Ascending aorta (tissue), 2 donors: ENCODE measurements around the gene EGR4. TPM values are rescaled to one million over a fixed set of nuclear protein-coding genes. Genes with fewer than 3 reads are reported as not detected.

ENCODE experiments used
- DNase-seq, 2 donors: peaks; one replicate each; pipeline ENCODE4 v3.0.0-alpha.2; 2019; ENCODE audit warnings: low spot score in 2 of 2
- H3K27ac ChIP-seq, 2 donors: fragments of 200-600 bp; sonication (generic); one replicate each; pipeline ENCODE4 v1.5.1; 2016 to 2017; ENCODE audit warnings: mild to moderate bottlenecking in 1 of 2
- H3K27me3 ChIP-seq: fragments of 200-600 bp; sonication (generic); one replicate; pipeline ENCODE4 v1.5.1; 2017
- H3K36me3 ChIP-seq, 2 donors: fragments of 200-600 bp; sonication (generic); one replicate each; pipeline ENCODE4 v1.5.1; 2016
- H3K4me1 ChIP-seq, 2 donors: fragments of 200-600 bp; sonication (generic); one replicate each; pipeline ENCODE4 v1.5.1; 2016 to 2017; ENCODE audit warnings: mild to moderate bottlenecking in 1 of 2
- H3K4me3 ChIP-seq, 2 donors: fragments of 200-600 bp; sonication (generic); one replicate each; pipeline ENCODE4 v1.5.1; 2016 to 2017; ENCODE audit warnings: mild to moderate bottlenecking in 1 of 2
- H3K9me3 ChIP-seq, 2 donors: fragments of 200-600 bp; sonication (generic); one replicate each; pipeline ENCODE4 v1.5.1; 2016
- intact Hi-C: fragments of 100-400 bp; cut with DNase I; formaldehyde crosslinking; loops from one replicate; pipeline ENCODE4 v1.15.1; 2023
- total RNA-seq: library from RNA; depleted of rRNA; stranded (reverse); fragments of >200 nt; gene quantifications from one replicate; pipeline ENCODE4 v1.1.0, GENCODE V29; 2016
- TF ChIP-seq, protein P1 (sequence below), 3 experiments: fragments of 200-600 bp in 2 of 3; fragments of 450-650 bp in 1 of 3; sonication (generic) in 2 of 3; IDR thresholded peaks; one replicate each; pipeline ENCODE4 v1.5.1; 2016 to 2019; ENCODE audit warnings: antibody characterized with exemption in 3 of 3, mild to moderate bottlenecking in 1 of 3, moderate library complexity in 1 of 3

The EGR4 gene
- total RNA-seq, 1 donor from 2014 or later, result not detected

DNA sequence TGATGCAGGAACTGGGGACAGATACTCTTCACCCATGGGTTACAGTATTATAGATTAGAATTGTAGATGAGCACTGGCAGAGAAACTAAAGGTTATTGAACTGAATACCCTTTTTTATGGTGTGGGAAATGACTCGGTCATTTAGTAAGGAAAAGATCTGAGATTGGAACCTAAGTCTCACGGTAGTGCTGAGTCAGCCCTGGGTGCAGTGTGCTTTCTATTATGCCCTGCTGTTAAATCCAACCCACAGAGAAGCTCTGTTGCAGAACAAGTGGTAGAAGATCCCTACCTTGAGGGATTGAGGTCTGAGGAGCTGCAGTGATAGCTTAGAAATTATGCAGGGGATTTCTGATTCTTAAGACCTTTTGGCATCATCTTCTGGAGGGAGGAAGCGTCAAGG is 46.5 kb downstream of the EGR4 start:
- no peaks in the 10 kb centered on the region for H3K4me1 ChIP-seq
- intact Hi-C loops, result no loop called here
- DNase-seq, result no peak
- peaks cover 89 to 94% of the 10 kb centered on the region in 2 donors for H3K36me3 ChIP-seq
- no peaks in the 10 kb centered on the region for H3K9me3 ChIP-seq
- H3K4me3 ChIP-seq, result no peak overlapping the region
- H3K27ac ChIP-seq, result no peak overlapping the region
- no peaks in the 10 kb centered on the region for H3K27me3 ChIP-seq
- TF ChIP-seq, protein P1, sequence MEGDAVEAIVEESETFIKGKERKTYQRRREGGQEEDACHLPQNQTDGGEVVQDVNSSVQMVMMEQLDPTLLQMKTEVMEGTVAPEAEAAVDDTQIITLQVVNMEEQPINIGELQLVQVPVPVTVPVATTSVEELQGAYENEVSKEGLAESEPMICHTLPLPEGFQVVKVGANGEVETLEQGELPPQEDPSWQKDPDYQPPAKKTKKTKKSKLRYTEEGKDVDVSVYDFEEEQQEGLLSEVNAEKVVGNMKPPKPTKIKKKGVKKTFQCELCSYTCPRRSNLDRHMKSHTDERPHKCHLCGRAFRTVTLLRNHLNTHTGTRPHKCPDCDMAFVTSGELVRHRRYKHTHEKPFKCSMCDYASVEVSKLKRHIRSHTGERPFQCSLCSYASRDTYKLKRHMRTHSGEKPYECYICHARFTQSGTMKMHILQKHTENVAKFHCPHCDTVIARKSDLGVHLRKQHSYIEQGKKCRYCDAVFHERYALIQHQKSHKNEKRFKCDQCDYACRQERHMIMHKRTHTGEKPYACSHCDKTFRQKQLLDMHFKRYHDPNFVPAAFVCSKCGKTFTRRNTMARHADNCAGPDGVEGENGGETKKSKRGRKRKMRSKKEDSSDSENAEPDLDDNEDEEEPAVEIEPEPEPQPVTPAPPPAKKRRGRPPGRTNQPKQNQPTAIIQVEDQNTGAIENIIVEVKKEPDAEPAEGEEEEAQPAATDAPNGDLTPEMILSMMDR (IDR thresholded peaks at IDR 0.05), result no peak

DNA sequence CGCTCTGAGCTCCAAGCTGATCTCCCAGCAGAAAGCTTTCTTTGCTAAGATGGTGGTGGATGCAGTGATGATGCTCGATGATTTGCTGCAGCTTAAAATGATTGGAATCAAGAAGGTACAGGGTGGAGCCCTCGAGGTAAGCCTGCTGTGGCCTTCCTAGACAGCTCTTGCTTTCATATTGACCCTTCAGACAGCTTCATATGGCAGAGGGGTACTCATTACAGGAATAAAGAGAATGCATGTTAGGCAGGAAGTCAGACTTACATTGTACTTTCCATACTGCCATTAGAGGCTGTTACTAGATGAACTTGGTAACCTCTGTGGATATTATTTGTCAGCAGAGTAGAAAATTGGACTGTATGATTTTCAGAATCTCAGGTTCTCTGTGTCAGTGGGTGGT is 48.8 kb downstream of the EGR4 start:
- DNase-seq, result no peak
- intact Hi-C loops, result no loop called here
- TF ChIP-seq, protein P1 (IDR thresholded peaks at IDR 0.05), result no peak
- no peak overlapping the region for H3K4me3 ChIP-seq
- H3K4me1 ChIP-seq, result no peaks in the 10 kb centered on the region
- H3K9me3 ChIP-seq, result no peaks in the 10 kb centered on the region
- H3K27ac ChIP-seq, result no peak overlapping the region
- H3K36me3 ChIP-seq, result peaks cover 76 to 94% of the 10 kb centered on the region in 2 donors
- no peaks in the 10 kb centered on the region for H3K27me3 ChIP-seq

DNA sequence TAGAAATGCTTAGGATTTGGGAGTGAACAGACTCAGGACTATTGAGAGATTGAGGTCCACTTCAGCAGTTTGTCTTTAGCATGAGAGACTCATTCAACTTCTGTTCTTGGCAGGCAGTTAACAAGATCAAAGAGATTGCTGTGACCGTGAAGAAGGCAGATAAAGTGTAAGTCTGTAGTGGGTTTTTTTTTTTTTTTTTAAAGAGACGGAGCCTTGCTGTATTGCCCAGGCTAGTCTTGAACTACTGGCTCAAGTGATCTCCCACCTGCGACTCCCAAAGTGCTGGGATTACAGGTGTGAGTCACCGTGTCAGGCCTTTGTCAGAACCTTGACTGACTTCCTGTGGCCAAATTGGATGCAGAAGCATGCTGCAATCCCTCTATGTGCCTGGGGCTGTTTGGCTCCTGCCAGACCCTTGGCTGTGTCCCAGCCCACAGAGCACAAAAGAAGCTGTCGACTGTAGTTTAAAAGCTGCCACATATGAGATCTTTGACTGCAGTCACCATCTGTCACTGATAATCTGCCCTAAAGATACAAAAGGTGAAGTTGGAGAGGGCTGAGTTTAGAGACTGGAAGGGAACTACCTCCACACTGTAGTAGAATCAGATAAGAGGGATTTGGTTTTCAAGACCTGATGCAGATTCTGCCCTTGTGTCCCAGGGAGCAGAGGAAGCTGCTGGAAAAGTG is 49.3 kb downstream of the EGR4 start:
- Histone ChIP-seq H3K27ac (no peak overlapping the region), H3K4me3 (no peak overlapping the region), H3K4me1 (no peaks in the 10 kb centered on the region), H3K36me3 (peaks cover 74 to 94% of the 10 kb centered on the region in 2 donors), H3K9me3 (no peaks in the 10 kb centered on the region), H3K27me3 (no peaks in the 10 kb centered on the region)
- DNase-seq, result no peak
- intact Hi-C loops, result no loop called here
- TF ChIP-seq, protein P1 (IDR thresholded peaks at IDR 0.05), result no peak

Other genes with a start within 250 kb of the EGR4 start
- 9.3 TPM for gene SFXN5, start 221.8 kb downstream of the EGR4 start, total RNA-seq
- 95.3 TPM for gene RAB11FIP5, start 180.6 kb downstream of the EGR4 start, total RNA-seq
- not detected for gene NOTO, start 91.0 kb downstream of the EGR4 start, total RNA-seq
- 10.1 TPM for gene SMYD5, start 79.3 kb downstream of the EGR4 start, total RNA-seq
- 77.0 TPM for gene PRADC1, start 60.3 kb downstream of the EGR4 start, total RNA-seq
- gene CCT7, start 59.2 kb downstream of the EGR4 start, total RNA-seq, result 226 TPM
- gene FBXO41, start 9.1 kb downstream of the EGR4 start, total RNA-seq, result 5.2 TPM
- gene ALMS1, start 92.3 kb upstream of the EGR4 start, total RNA-seq, result 12.8 TPM